SK-N-SH (cell line): ENCODE data around the gene CCDC18. TPM values are rescaled to one million over a fixed set of nuclear protein-coding genes. Genes with fewer than 3 reads are reported as not detected.

Experiments used
- CTCF ChIA-PET: fragments of 300-600, 350-600 bp; formaldehyde crosslinking; extraction: SDS; loops from one replicate; lab custom pipeline; 2021; lab: Yijun Ruan, JAX
- POLR2A ChIA-PET: fragments of 350-600 bp; sonication (Branson Sonifier 250); formaldehyde crosslinking; extraction: SDS; loops from one replicate; lab custom pipeline; 2020; ENCODE audit warnings: antibody characterized with exemption, inconsistent platforms; lab: Yijun Ruan, JAX
- DNase-seq: peaks from one replicate; pipeline ENCODE4 v3.0.0; 2012
- H2AFZ ChIP-seq: fragments of 200-600 bp; sonication (generic); 2 replicates; pipeline ENCODE4 v1.8.1; 2016; ENCODE audit warnings: antibody characterized with exemption, mild to moderate bottlenecking, low read depth
- H3F3A ChIP-seq: fragments of 200-600 bp; sonication (generic); replicated peaks from 2 replicates; pipeline ENCODE3; 2016; ENCODE audit warnings: antibody characterized with exemption, mild to moderate bottlenecking; ENCODE audit not compliant: insufficient read depth
- H3K27ac ChIP-seq, 2 experiments: fragments of 200-500 bp in 1 of 2; fragments of 200-600 bp in 1 of 2; sonication (Bioruptor generic) in 1 of 2; sonication (generic), shearing (Covaris generic) in 1 of 2; 2 replicates each; pipeline versions ENCODE4 v1.5.1 to v1.6.1; 2014 to 2016; ENCODE audit warnings: low read depth in 2 of 2, inconsistent platforms in 1 of 2, low read length in 1 of 2, mild to moderate bottlenecking in 1 of 2, mixed read lengths in 1 of 2
- H3K27me3 ChIP-seq: fragments of 200-600 bp; sonication (generic), shearing (Covaris generic); 2 replicates; pipeline ENCODE4 v1.6.1; 2016; ENCODE audit warnings: mixed run types; ENCODE audit not compliant: insufficient read depth
- H3K36me3 ChIP-seq, 2 experiments: fragments of 200-500 bp in 1 of 2; fragments of 200-600 bp in 1 of 2; sonication (Bioruptor generic) in 1 of 2; sonication (generic) in 1 of 2; replicated peaks in 1 of 2; 2 replicates each; pipeline versions ENCODE3 to v1.5.1; 2014 to 2016; ENCODE audit warnings: low read length in 1 of 2, mild to moderate bottlenecking in 1 of 2; ENCODE audit not compliant: insufficient read depth in 2 of 2, control insufficient read depth in 1 of 2
- H3K4me1 ChIP-seq, 2 experiments: fragments of 200-500 bp in 1 of 2; fragments of 200-600 bp in 1 of 2; sonication (Bioruptor generic) in 1 of 2; sonication (generic), shearing (Covaris generic) in 1 of 2; 2 replicates each; pipeline versions ENCODE4 v1.5.1 to v1.6.1; 2014 to 2016; ENCODE audit warnings: low read depth in 1 of 2, low read length in 1 of 2, mixed run types in 1 of 2; ENCODE audit not compliant: insufficient read depth in 2 of 2, control insufficient read depth in 1 of 2
- H3K4me2 ChIP-seq: fragments of 200-600 bp; sonication (generic), shearing (Covaris generic); 2 replicates; pipeline ENCODE4 v1.6.1; 2017; ENCODE audit warnings: mixed run types
- H3K4me3 ChIP-seq, 2 experiments: fragments of 200-500 bp in 1 of 2; fragments of 200-600 bp in 1 of 2; sonication (Bioruptor generic) in 1 of 2; sonication (generic), shearing (Covaris generic) in 1 of 2; 2 replicates each; pipeline versions ENCODE4 v1.5.1 to v1.8.1; 2014 to 2016; ENCODE audit warnings: low read depth in 2 of 2, inconsistent platforms in 1 of 2, low read length in 1 of 2, mild to moderate bottlenecking in 1 of 2, mixed read lengths in 1 of 2, moderate library complexity in 1 of 2
- H3K79me2 ChIP-seq: fragments of 200-600 bp; sonication (generic); 2 replicates; pipeline ENCODE4 v1.8.1; 2017; ENCODE audit warnings: mild to moderate bottlenecking; ENCODE audit not compliant: insufficient read depth
- H3K9ac ChIP-seq: fragments of 200-600 bp; sonication (generic); 2 replicates; pipeline ENCODE4 v1.6.1; 2017; ENCODE audit warnings: mixed run types
- H3K9me2 ChIP-seq: fragments of 200-600 bp; sonication (generic); 2 replicates; pipeline ENCODE4 v1.6.1; 2017; ENCODE audit warnings: mixed run types
- H3K9me3 ChIP-seq: fragments of 200-600 bp; sonication (generic); 2 replicates; pipeline ENCODE4 v1.6.1; 2017; ENCODE audit warnings: mixed run types, mild to moderate bottlenecking, moderate library complexity
- H4K20me1 ChIP-seq: fragments of 200-600 bp; sonication (generic); 2 replicates; pipeline ENCODE4 v1.6.1; 2017; ENCODE audit warnings: mild to moderate bottlenecking, mixed run types; ENCODE audit not compliant: insufficient read depth
- CHD2 ChIP-seq: fragments of 150-350 bp; IDR thresholded peaks from 2 replicates; pipeline ENCODE4 v1.6.1; 2018; ENCODE audit warnings: low read length; ENCODE audit not compliant: partially characterized antibody
- ELF1 ChIP-seq: IDR thresholded peaks from 2 replicates; pipeline ENCODE4 v1.4.0; 2012
- EP300 ChIP-seq, 2 experiments: IDR thresholded peaks; 2 replicates each; pipeline versions ENCODE4 v1.4.0 to v1.6.1; 2012; ENCODE audit warnings: borderline replicate concordance in 1 of 2, low read depth in 1 of 2, low read length in 1 of 2
- EZH2phosphoT487 ChIP-seq: fragments of 200-600 bp; sonication (generic); IDR thresholded peaks from 2 replicates; pipeline ENCODE4 v1.6.1; 2017; ENCODE audit warnings: low read depth, mixed run types, mild to moderate bottlenecking, antibody characterized with exemption, moderate library complexity, borderline replicate concordance
- FOSL2 ChIP-seq: IDR thresholded peaks from 2 replicates; pipeline ENCODE4 v1.4.0; 2012; ENCODE audit warnings: low read depth, mild to moderate bottlenecking, moderate library complexity, borderline replicate concordance
- FOXJ3 ChIP-seq: sonication (generic); formaldehyde crosslinking; IDR thresholded peaks from 2 replicates; pipeline ENCODE4 v1.5.1; 2020; ENCODE audit warnings: mild to moderate bottlenecking, missing genetic modification reagents
- FOXM1 ChIP-seq: IDR thresholded peaks from 2 replicates; pipeline ENCODE4 v1.4.0; 2012; ENCODE audit warnings: low read depth, mild to moderate bottlenecking
- JUND ChIP-seq: IDR thresholded peaks from 2 replicates; pipeline ENCODE4 v1.4.0; 2012
- NFIC ChIP-seq: IDR thresholded peaks from 2 replicates; pipeline ENCODE4 v1.4.0; 2012; ENCODE audit warnings: borderline replicate concordance
- PBX3 ChIP-seq: IDR thresholded peaks from 2 replicates; pipeline ENCODE4; 2012
- POLR2AphosphoS5 ChIP-seq: IDR thresholded peaks from 2 replicates; pipeline ENCODE4 v1.6.1; 2012; ENCODE audit warnings: low read depth, low read length
- TEAD4 ChIP-seq: IDR thresholded peaks from 2 replicates; pipeline ENCODE4 v1.4.0; 2012; ENCODE audit warnings: mild to moderate bottlenecking, borderline replicate concordance; ENCODE audit not compliant: insufficient read depth
- WGBS: methylation state at CpG from one replicate; pipeline ENCODE4 v1.1.6; 2017; ENCODE audit warnings: low lambda C conversion rate; 5-methylcytosine and 5-hydroxymethylcytosine counted together
- polyA plus RNA-seq, 3 experiments: library from polyadenylated mRNA; depleted of rRNA; stranded (reverse); fragments of >200 nt; gene quantifications; 2 replicates each; pipeline ENCODE4 v1.2.3, GENCODE V29; 2012

Gene CCDC18
- polyA plus RNA-seq, 1 of the 3 experiments (the other 2 are of a cell fraction): 4.0 TPM

GRCh38 chr1:93255222-93256079 lies 74.9 kb downstream of the CCDC18 start:
- H3F3A ChIP-seq: peaks cover 13% of the 10 kb centered on the region
- ChIA-PET POLR2A (no interaction called here), CTCF (no interaction called here)
- H3K9ac ChIP-seq: no peak overlapping the region
- no peaks in the 10 kb centered on the region for H3K79me2 ChIP-seq
- H3K9me3 ChIP-seq: no peaks in the 10 kb centered on the region
- H3K9me2 ChIP-seq: no peaks in the 10 kb centered on the region
- H3K27ac ChIP-seq: no peak overlapping the region
- no peak overlapping the region for H3K4me2 ChIP-seq
- no peak for DNase-seq
- TF ChIP-seq FOSL2 (peak; percentile 49), ELF1 (no peak), JUND (peak; percentile 29; the same call in 1 of the 2 replicates)
- H3K4me3 ChIP-seq: no peak overlapping the region
- H3K4me1 ChIP-seq: peaks cover 0 to 4% of the 10 kb centered on the region in 2 experiments; a peak in 1 of 4 replicates
- peaks cover 7 to 30% of the 10 kb centered on the region in 2 experiments for H3K36me3 ChIP-seq
- WGBS: 92% methylated on average over 8 of the region's 8 CpGs
- no peaks in the 10 kb centered on the region for H4K20me1 ChIP-seq
- no peak overlapping the region for H2AFZ ChIP-seq
- H3K27me3 ChIP-seq: no peaks in the 10 kb centered on the region

GRCh38 chr1:93256433-93256832 lies 75.9 kb downstream of the CCDC18 start:
- TF ChIP-seq FOXJ3 (CRISPR knock-in tag) (no peak), FOXM1 (no peak), EZH2phosphoT487 (no peak), NFIC (no peak), ELF1 (no peak), PBX3 (no peak), EP300 (IDR thresholded peaks at IDR 0.05; ENCODE audit: borderline replicate concordance in 1 of 2, low read depth in 1 of 2, low read length in 1 of 2) (no peak), TEAD4 (no peak), JUND (no peak), CHD2 (no peak), POLR2AphosphoS5 (no peak)
- WGBS: 98% methylated on average over 2 of the region's 2 CpGs
- H3K4me1 ChIP-seq: peaks cover 0 to 4% of the 10 kb centered on the region in 2 experiments; a peak in 1 of 4 replicates
- H3K4me3 ChIP-seq: no peak overlapping the region
- POLR2A ChIA-PET: no interaction called here
- no peaks in the 10 kb centered on the region for H3K9me3 ChIP-seq
- no peak overlapping the region for H2AFZ ChIP-seq
- no peak overlapping the region for H3K27ac ChIP-seq
- H3F3A ChIP-seq: peaks cover 13% of the 10 kb centered on the region
- H3K79me2 ChIP-seq: no peaks in the 10 kb centered on the region
- H3K36me3 ChIP-seq: peaks cover 7 to 32% of the 10 kb centered on the region in 2 experiments
- CTCF ChIA-PET: no interaction called here
- H4K20me1 ChIP-seq: no peaks in the 10 kb centered on the region
- DNase-seq: no peak
- H3K27me3 ChIP-seq: no peaks in the 10 kb centered on the region
- no peak overlapping the region for H3K9ac ChIP-seq
- no peaks in the 10 kb centered on the region for H3K9me2 ChIP-seq
- no peak overlapping the region for H3K4me2 ChIP-seq
